Stimulated activated CD4-positive, alpha-beta T cell treated with anti-CD3 and anti-CD28 coated beads, Interleukin-4, amount 100 ng/mL, for 4 hours (primary cell): ENCODE results near the gene PPIB.

Experiments used
- DNase-seq, 2 experiments: peaks; one replicate each; pipeline ENCODE4 v3.0.0-alpha.2; 2020

The PPIB gene

DNA sequence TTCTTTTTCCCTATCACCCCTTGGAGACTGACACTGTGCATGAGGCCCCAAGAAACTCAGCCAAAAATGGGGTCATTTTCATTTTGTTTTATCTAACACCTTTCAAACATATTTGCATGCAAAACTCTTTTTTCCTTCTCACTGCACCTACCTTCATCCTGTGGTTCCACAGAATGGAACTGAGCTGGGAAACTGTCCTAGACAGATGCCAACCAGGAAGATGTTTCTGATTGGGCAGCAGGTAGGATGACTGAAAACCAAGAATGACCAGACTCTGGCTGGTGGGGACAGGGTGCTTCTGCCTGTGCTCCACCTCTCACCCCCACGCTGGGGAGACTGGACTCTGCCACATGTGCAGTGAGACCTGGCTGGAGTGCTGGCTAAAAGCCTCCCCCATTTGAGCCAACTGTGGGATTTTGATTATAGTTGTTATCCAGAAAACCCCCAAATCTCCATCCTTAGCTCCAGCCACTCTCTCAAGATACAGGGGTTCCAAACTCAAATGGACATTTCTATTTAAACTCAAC, 5.2 kb downstream of the PPIB start:
- DNase-seq, result no peak

DNA sequence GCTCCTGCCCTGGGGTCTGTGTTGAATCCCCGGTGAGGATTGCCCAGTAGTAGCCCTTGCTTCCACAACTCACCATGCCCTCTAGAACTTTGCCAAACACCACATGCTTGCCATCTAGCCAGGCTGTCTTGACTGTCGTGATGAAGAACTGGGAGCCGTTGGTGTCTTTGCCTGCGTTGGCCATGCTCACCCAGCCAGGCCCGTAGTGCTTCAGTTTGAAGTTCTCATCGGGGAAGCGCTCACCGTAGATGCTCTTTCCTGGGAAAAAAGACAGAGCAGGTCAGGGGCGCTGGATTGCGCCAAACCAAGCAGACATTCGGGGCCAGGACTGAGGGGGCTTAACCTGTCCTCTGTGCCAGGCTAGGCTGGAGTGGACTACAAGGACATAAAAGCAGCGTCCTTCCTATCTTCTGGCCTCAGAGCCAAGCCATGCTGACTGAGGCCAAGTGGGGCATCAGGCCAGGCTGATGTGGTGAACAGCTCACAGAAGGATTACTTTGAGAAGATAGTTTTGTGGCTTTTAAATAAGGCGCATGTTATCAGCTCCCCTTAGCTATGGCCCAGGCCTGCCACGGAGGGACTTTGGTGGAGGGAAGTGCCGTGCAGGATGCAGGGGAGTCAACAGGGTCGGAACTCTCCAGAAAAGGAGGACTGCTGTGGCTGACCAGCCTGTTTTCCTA, 6.0 kb downstream of the PPIB start:
- no peak for DNase-seq

DNA sequence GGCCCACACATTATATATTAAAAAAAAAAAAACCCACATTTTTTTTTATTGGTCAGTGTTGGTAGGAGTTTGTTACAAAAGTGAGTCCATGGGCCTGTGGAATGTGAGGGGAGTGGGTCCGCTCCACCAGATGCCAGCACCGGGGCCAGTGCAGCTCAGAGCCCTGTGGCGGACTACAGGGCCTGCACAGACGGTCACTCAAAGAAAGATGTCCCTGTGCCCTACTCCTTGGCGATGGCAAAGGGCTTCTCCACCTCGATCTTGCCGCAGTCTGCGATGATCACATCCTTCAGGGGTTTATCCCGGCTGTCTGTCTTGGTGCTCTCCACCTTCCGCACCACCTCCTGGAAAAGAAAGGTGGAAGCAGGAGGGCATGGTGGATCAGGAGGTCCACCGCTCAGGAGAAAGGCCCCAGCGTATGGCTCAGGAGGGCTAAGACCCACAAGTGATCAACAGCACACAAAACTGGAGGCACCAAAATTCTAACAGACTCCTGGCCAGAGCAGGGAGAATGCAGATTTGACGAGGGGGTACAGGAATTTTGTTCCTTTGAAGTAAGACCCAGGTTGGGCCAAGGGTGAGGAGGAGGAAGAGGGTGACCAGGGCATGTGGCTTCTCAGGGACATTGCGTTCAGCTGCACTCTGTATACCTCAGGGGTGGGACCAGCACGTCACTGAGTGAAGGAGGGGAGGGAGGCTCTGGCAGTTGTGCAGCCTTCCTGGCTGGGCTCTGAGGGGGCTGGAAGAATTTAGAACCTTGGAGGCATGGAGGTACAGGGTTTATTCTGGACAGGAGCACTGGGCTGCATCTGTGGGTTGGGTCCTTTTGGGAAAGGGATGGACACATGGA, 6.8 kb downstream of the PPIB start:
- DNase-seq, result no peak

DNA sequence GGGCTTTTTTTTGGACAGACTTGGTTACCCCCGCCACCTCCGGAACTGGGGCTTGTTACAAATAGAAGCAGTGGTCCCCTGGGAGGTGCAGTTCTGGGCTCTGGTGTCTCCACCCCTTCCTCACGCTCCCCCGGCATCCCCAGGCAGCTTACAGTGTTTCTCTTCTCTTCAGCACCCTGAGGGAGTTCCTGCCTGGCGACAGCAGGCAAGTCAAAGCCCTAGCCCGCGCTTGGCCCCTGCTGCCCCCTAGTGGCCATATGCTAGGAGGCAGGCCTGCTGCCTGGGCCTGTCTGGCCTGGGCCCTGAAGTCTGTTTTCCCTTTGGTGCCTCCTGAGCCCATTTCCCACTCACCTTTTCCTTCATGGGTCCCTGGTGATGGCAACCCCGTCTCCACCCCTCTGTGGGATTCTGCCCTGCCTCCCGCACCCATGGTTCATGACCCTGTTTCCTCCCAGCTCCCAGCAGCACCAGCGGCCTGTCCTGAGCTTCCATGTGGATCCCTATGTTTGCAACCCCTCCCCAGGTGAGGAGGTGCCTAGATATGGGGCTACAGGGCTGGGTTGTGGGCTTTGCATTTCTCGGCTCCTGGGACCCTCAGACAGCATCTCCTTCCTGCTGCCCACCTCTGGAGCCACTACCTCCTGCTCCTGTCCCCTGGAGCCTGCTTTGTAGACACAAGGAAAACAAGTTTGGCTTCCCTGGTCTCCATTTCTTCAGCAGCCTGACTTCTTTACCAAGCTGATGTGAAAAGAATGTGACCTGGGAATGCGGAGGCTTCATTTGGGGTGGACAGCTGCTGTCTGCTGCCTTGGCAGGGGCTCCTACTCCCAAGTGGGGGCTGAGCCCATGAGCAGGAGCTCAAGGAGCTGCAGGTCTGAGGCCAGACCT, 9.1 kb downstream of the PPIB start:
- peak; percentile 86 to 92 for DNase-seq

DNA sequence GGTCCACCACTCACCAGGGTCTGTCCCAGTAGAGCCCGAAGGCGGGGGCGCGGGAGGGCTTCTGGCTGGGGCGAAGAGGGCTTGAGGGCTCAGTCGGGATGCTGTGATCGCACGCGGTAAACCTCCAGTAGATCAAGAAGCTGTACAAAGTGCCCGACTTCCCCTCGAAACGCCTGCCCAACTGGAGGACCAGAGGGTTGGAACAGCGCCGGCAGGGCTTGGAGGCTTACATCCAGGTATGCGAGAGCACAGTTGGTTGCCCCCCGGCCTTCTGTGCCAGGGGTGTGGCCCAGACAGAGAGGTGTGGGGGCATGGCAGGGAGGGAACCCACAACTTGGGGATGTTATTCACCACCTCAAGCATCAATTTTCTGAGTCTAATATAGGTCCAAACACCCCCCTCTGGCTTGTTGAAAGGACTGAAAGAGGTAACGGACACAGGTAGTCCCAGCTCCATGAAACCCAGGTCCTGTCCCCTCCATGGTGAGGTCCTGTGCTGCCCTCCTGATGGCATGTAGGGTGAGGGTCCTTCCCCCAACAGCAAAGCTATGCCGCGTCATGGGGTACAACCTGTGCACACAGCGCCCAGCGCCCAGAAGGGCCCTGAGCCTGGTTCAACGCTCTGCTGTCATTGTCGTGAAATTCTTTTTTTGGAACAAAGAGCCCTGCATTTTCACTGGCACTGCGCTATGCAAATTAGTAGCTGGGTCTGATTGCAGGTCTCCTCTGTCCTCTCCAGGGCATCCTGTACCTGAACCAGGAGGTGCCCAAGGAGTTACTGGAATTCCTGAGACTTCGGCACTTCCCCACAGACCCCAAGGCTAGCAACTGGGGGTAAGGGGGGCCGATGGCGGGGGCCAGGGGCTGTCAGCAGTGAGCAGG, 10.1 kb downstream of the PPIB start:
- DNase-seq, result no peak

DNA sequence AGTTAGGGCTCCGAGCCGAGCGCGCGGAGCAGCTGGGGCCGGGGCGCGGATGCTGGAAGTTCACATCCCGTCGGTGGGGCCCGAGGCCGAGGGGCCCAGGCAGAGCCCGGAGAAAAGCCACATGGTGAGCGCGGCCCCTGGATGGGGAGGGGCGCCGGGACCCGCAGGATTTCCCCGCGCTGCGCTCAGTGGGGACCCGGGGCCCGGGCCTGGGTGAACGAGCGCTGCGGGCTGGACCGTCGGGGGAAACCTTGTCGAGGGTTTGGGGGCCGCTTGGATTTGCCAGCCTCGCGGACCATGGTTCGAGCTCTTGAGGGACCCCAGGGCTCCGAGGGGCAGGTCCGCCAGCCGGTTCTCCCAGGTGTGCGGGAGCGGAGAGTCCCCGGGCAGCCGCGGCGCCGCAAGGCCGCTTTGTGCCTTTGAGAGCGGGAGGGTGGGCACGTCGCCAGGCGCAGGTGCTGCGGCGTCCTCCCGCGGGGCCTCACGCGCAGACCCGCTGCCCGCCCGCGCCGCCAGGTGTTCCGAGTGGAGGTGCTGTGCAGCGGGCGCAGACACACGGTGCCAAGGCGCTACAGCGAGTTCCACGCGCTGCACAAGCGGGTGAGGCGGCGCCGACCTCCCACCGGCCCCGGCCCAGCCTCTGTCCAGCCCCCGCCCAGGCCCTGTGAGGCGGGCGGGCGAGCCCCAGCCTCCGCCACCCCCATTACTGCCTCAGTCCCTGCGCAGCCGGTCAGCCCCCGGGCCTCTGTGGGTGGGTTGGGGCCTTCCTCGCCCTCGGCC, 10.9 kb downstream of the PPIB start, which contains the start of gene SNX22:
SNX22 (plus strand) TSS at position 5 of the 780 bp plus-strand sequence; CDS start at position 50, 45 bp downstream.
- DNase-seq, result peak in 1 of 2 experiments; percentile 17

DNA sequence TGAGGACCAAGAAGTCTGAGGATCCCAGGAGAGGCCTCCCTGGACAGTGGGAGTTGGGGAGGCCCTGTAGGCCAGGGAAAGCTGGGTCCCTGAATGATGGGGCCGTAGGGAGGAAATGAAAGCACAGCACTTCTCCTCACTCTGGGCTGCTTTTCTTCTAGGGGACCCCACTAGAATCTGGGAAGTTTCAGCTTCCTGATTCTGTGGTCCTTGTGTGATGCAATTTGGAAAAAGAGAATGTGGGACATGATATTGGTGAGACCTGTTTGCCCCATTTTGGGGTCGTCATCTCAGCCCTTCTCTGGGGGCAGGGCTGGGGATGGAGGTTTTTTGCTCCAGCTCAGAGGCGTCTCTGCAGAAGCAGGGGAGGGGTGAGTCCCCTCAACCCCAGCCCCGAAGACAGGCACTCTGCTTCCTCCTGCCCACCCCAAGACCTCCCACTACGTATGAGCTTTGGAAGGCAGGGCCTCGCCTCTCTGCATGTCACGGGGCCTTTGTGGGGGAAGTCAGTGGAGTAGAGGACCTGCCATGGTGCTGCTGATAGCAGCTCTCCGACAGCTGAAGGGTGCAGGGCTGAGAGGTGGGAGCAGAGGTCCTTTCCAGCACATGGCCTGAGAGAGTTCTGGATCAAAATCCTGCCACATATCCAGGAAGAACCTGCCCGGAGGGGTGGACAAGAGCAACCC, 12.8 kb downstream of the PPIB start:
- DNase-seq, result no peak

DNA sequence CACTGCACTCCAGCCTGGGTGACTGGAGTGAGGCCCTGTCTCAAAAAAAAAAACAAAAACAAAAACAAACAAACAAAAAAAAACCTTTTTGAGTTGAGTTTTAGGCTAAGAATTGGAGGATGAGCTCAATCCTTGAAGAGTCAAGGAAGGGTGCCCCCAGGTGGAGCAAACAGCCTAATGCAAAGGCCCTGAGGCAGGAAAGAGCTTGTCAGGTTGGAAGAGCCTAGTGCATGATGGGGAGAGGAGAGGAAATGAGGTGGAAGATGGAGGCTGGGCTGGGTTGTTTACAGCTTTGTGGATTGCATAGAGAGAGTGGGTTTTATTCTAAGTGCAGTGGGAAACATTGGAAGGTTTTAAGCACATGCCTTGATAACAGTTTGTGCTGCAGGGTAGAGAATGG, 13.4 kb downstream of the PPIB start:
- no peak for DNase-seq

DNA sequence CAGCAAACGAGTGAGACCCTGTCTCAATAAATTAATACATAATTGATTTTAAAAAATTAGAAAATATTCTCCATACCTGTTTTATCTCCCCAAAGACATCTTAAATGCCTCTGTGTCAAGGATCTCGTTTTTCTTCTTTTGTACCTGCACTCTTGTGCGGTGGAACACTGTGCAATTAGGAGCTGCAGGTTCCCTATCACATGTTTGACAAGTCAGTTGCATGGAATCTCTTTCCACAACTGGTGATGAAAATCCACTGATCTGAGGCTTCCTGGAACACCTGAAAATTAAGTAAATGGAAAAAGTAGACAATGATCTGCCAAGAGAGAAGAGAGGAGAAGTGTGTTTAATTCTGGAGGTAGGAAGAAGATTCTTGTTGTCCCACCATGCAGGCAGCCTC, 14.2 kb downstream of the PPIB start:
- no peak for DNase-seq

DNA sequence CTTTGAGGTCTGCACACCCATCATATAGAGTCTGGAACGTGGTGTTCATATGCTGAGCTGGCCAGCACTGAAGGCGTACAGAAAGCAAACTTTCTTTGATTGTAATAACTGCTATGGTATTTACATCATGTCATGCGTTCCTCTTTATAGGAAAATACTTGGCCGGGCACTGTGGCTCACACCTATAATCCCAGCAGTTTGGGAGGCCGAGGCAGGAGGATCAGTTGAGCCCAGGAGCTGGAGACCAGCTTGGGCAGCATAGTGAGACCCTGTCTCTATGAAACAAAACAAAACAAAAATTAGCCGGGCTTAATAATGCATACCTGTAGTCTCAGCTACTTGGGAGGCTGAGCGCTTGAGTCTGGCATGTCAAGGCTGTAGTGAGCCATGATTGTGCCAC, 14.7 kb downstream of the PPIB start:
- DNase-seq, result no peak

DNA sequence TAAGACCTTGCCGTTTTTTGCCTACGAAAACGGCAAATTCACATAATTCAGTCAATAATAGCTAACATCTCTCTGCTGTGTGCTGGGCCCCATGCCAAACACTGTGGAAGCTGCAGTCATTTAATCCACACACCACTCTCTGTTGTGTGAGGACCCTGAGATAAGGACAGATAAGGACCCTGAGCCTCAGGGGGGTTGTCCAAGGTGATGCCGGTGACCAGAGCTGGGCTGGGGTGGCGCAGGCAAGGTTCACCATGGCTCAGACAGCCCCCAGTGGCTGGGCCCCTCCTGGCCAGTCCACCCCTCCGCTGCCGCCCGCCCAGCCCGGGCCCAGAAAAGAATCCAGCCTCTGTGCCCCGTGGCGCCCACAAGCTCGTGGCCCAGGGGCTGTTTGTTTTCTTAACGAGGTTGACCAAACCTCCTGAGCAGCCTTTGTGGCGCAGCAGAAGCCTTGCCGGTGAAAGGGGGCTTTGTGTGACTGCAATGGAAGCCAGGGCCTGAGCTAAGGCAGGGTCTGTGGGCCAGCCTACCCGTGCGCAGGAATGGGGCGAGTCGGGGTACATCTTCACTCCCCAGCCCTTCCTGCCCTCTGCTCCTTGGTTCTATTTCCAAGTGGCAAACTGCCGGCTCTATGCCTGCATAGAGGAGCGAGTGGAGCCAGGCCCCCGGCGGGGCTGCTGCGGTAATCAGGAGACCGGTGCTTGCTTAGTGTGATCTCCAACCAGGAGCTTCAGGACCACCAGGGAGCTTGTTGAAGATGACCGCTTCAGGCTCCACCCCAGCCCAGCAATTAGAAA, 15.7 kb downstream of the PPIB start:
- DNase-seq, result no peak

DNA sequence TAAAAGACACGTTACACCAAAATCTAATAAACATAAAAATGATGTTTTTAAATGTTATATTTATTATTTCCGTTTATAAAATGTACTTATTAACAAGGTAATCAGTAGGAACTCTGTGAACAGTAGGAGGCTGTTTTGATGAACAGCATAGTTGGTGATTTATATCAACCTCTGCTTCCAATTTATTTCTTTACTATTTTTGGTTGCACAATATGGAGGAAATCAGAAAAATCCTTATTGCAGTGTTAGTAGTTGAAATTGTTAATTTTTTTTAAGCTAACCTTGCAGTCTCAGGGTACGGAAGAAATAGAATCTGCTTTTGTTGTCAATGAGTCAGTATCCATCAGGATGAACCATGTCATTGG, 16.3 kb downstream of the PPIB start:
- no peak for DNase-seq

DNA sequence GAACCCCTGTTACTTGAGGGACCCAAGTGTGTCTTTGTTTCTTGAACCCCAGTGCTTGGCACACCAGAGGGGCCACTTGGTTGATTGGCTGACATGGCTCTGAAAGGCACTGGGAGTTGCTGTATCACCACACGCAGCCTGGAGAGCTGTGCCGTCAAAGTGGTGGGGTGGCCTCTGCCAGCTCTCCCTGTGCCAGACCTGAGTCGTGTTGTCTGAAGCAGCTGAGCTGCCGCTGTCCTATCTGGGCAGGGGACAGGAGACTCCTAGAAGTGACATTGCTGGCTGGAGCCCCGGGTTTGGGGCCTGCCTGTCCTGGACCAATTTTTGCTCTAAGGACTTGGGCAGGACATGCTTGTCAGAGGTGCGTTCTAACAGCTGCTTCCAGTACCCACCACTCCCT, 16.8 kb downstream of the PPIB start:
- no peak for DNase-seq

DNA sequence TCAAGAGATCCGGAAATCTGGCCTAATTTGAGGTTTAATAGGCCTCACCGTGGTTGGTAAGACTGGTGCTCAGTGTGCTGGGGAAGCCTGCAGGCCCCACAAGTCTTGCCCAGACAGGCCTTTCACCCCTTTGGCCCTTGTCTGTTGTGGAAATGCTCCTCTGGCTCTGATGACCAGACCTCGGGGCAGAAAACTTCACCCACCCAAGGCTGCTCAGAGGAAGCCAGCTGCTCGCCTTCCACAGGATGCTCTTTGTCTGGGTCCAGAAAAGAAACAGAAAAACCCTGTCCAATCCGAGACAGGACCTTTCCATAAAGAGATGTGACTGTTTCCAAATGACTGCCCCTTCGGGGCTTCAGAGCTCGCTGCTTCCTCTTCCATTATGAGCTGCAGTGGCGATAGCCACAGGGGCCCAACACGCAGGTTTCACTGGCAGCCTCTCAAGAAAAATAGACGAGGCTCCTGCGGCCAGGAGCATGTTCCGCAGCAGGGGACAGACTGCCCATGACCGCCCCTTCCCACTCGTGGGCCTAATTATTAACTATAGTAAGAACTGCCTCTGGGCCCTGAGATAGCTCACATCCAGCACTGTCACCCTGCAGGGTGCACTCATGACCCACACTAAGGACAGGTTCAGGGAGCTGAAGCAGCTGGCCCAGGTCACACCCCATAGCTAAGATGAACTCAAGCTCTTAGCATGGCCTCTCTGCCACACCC, 18.1 kb downstream of the PPIB start:
- no peak for DNase-seq

DNA sequence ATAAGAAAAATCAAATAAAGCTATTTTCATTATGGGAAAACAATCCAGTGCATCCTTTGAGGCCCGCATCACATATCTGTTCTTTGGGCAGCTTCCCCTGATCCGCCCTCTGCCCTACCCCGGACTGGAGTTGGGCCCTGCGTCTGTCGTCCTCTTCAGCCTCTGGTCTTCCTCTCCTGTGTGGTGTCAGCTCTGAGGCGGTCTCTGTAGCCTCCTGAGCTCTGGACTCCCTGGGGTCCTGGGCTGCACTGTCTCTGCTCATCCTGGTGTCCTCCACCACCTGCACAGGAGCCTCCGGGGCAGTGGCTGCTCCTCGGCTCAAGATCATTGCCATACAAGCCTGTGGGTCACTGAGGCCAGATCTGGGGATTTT, 18.6 kb downstream of the PPIB start:
- DNase-seq, result no peak

DNA sequence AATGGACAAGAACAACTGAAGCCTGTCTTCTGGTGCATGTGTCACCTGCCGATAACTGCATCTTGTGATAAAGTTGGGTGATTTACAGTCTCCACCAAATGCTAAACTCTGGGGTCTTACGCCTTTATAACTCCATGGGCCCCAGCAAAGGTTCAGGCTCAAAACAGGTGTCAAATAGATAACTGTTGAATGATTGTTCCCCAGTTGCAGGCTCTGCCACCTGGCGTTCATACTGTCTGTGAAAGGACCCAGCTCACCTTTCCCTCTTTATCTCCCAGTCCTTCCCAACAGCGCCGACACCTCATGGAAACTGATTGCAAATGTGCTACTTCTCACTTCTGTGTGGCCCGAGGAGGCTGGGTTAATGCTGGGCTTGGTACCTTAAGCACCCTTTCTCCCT, 19.5 kb downstream of the PPIB start:
- no peak for DNase-seq

DNA sequence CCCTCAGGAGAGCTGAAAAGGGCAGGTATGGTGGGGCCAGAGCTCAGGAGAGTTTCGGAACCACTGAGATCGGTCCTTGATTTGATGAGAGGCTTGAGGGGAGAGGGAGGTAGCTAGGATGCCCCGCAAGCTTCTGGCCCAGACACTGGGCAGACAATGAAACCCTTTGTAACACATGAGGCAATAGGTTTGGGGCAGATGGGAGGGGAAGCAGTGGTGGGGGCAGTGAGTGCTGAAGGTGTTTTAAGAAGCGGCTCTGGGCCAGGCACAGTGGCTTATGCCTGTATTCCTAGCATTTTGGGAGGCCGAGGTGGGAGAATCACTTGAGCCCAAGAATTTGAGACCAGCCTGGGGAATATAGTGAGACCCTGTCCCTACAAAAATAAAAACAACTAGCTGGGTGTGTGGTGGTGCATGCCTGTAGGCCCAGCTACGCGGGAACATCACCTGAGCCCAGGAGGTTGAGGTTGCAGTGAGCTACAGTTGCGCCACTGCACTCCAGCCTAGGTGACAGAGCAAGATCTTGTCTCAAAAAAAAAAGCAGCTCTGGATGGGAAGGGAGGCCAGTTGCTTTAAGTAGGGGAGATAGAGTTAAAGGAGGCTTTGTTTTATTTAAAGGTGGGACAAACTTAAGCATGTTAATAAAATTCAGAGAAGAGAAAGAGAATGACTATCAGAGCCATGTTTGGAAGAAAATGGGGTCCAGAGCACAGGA, 20.9 kb downstream of the PPIB start:
- no peak for DNase-seq

DNA sequence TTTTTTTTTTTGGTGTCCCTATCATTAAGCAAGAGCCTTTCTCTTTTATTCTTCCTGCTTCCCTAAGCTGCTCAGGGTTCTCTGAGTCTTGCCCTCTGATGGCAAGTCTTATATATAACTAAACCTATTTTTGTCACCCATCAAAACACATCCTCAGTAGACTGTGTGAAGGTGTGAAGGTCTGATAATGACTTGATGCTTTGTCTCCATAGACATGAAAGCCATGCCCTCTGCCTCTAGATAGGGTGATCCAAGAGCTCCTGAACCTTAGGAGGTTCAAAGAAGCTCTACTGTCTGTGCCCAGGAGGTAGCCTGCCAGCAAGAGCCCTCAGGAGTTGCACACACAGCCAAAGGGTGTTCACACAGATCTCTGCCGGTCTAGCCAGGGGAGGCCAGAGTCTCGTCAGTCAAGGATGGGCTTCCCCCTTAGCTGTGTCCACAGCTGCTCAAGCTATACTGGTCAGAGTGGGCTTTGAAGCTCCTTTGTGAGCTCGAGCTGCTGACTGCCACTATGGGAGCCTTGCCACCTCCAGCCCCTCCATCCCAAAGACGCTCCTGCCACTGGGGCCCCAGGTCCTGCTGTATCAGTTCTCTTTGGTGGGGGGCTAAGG, 24.4 kb downstream of the PPIB start:
- no peak for DNase-seq
